GM10266 (cell line): ENCODE results near the gene LRP1.

Source experiments
- DNase-seq: peaks from one replicate; pipeline ENCODE4 v3.0.0; 2012; ENCODE audit errors: extremely low spot score
- TF ChIP-seq, protein P1 (sequence below): IDR thresholded peaks from 2 replicates; pipeline ENCODE4 v1.5.1; 2012; ENCODE audit warnings: mild to moderate bottlenecking, low read depth; ENCODE audit not compliant: control insufficient read depth, insufficient read depth; ENCODE audit errors: missing control alignments

Gene LRP1

DNA sequence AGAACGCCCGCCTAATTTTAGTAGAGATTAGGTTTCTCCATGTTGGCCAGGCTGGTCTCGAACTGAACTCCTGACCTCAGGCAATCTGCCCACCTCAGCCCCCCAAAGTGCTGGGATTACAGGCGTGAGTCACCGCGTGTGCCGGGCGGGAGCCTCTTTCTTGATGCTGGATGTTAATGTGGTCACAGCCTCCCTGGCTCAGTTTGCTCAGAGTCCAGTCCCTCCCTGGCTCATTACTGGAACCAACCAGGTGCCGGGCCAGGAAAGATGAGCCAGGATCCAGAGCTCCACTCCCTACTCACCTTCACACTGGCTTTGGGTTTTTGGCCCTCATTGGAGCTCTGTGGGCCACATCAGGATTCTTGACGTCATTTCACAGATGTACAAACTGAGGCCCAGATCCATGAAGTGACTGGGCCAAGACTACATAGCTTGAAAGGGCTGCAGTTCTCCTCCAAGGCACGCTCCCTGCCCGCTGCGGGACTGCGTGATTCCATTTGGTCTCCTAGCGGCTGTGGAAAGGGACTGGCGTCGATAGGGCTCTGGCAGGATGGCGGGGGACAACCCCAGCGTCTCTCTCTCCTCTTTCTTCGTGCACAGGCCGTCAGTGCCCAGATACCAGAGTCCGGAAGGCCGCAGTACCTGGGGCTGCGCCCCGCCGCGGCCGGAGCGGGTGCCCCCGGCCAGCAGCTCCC lies 96.1 kb downstream of the LRP1 start:
- DNase-seq, result no peak
- TF ChIP-seq, protein P1, sequence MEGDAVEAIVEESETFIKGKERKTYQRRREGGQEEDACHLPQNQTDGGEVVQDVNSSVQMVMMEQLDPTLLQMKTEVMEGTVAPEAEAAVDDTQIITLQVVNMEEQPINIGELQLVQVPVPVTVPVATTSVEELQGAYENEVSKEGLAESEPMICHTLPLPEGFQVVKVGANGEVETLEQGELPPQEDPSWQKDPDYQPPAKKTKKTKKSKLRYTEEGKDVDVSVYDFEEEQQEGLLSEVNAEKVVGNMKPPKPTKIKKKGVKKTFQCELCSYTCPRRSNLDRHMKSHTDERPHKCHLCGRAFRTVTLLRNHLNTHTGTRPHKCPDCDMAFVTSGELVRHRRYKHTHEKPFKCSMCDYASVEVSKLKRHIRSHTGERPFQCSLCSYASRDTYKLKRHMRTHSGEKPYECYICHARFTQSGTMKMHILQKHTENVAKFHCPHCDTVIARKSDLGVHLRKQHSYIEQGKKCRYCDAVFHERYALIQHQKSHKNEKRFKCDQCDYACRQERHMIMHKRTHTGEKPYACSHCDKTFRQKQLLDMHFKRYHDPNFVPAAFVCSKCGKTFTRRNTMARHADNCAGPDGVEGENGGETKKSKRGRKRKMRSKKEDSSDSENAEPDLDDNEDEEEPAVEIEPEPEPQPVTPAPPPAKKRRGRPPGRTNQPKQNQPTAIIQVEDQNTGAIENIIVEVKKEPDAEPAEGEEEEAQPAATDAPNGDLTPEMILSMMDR, result no peak

DNA sequence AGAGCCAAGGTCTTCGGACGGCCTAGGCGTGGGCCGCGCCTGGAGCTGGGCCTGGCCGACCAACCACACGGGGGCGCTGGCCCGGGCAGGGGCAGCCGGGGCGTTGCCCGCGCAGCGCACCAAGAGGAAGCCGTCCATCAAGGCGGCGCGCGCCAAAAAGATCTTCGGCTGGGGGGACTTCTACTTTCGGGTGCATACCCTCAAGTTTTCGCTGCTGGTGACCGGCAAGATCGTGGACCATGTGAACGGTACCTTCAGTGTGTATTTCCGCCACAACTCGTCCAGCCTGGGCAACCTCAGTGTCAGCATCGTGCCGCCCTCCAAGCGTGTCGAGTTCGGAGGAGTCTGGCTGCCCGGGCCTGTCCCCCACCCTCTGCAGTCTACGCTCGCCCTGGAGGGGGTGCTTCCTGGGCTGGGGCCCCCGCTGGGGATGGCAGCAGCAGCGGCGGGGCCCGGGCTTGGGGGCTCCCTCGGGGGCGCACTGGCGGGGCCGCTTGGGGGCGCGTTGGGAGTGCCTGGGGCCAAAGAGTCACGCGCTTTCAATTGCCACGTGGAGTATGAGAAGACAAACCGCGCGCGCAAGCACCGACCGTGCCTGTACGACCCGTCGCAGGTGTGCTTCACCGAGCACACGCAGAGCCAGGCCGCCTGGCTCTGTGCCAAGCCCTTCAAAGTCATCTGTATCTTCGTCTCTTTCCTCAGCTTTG lies 96.8 kb downstream of the LRP1 start:
- TF ChIP-seq, protein P1, result peak; percentile 78
- no peak for DNase-seq

DNA sequence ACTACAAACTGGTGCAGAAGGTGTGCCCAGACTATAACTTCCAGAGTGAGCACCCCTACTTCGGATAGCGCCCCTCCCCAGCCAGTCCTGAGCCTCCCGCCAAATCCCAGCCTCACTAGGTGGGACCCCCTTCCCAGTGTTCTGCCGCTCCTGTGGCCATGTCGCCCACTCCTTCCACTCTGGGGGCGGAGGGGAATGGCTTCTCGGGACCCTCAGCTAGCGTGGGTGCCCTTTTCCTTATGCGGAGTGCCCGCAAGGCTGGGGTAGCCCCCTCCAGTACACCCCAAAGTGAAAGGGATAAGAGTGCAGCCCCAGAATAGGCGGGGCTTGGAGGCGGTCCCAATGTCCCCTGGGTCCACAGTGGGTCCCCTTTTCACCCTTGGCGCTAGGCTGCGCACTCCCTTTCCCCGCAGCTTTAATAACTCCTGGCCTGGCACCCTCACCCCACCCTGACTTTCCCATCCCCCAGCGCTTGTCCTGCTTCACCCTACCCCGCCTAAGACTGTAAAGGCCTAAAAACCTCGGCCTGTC lies 97.5 kb downstream of the LRP1 start:
- DNase-seq, result no peak
- TF ChIP-seq, protein P1, result no peak

DNA sequence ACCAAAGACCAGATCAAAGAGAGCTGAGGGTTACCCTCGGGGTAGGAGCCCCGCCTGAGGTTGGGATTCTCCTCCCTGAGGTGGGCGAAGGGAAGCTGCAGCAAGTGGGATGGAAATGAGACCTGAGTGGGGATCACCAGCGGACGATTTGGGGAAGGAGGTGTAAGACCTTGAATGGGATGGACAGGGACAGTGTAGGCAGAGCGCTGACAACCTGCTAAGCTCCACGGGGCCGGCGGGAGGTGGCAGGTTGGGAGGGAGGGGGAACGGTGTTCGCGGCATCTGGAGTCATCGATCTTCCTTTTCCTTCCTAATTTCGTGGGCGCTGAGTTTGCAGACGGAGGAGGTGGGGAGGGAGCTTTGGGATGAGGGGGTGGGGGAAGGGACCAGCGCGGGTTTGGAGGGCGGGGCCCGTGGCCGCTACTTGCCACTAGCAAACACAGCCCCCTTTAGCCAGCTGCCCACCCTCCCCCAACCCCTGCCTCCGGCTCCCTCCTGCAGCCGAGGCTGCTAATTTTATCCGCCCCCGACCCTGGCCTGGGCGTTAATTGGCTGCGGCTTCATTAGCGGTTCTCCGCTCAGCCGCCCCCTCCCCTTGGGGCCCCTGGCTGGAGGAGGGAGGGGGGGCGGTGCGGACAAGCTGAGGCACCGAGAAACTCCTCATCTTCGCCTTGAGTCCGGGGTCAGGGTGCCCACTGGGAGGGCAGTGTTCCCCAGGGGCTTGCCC lies 98.5 kb downstream of the LRP1 start:
- no peak for DNase-seq
- TF ChIP-seq, protein P1, result no peak

DNA sequence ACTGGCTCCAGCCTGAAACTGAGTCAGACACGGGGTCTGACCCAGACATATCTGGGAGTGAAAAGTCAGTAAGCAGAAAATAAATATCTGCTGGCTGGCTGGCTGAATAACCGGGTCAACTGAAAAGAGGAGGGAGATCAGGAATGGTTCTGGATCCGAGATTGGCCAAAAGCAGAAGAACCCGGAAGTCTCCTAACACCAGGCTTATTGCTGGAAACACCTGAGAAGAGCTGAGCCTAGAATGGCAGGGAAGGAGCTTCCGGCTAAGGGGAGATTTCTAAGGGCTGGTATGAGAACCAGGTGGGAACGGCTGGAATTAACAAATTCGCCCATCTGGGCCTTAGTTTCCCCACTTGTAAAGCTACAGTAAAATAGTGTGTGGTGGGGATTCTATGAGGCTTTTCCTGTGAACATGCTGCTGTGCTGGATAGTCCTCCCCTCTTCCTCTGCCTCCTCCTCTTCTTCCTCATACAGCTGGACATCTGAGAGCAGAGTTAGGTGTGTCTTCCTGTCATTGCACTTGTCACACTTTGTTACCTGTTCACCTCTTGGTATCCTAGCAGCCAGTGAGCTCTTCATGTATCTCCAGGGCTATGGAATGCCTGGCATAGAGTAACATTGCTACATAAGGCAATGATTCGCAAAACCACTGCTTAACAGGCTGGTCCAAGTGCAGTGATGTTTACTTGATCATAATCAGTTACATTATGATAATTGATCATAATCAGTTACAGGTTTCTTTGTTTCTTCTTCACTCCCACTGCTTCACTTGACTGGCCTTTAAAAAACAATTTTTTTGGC lies 99.2 kb downstream of the LRP1 start:
- TF ChIP-seq, protein P1, result no peak
- DNase-seq, result no peak

DNA sequence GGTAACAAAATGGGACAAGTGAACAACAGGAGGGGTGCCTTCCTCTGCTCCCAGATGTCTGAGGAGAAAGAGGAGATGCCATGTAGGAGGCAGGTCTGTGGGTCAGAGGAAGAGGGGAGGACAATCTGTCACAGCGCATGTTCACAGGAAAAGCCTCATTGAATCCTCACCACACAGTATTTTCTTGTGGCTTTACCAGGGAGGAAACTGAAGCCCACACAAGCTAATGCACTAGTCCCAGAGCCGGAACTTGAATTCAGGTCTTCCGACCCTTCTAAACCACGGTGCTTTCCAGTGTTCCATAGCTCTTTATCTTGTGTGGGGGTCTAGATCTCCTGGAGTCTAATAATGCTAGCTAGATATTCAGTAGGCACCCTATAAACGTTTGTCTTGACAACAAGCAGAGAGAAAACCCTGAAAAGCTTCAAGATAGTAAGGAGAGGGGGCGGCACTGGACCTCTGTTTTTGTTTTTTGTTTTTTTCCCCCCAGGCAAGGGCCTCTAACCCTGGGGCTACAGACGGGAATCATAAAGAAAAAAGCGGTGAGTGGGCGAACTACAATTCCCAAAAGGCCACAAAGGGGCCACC lies 100.9 kb downstream of the LRP1 start:
- DNase-seq, result no peak
- TF ChIP-seq, protein P1, result no peak
